Activated B cell treated with CpG ODN at 0.5 μM for 24 hours (primary cell): ENCODE results near the gene KCTD12. TPM values are rescaled to one million over a fixed set of nuclear protein-coding genes. Genes with fewer than 3 reads are reported as not detected.
"Not testable (repeated sequence)": the region's sequence is repeated elsewhere in the genome, so short reads cannot be mapped to it uniquely, and the experiment has no call there.

Experiments
- ATAC-seq: fragments of 200-7000 bp; cut with Tn5 transposase; one replicate; pipeline ENCODE4 v1.10.0; 2021; ENCODE audit warnings: low read depth, mild to moderate bottlenecking, moderate library complexity
- CTCF ChIA-PET: fragments of 350-600 bp; sonication (Branson Sonifier 250); formaldehyde crosslinking; loops from one replicate; lab custom pipeline; 2021; ENCODE audit warnings: antibody characterized with exemption; lab: Charles Lee
- POLR2A ChIA-PET: fragments of 350-600 bp; sonication (Branson Sonifier 250); formaldehyde crosslinking; loops from one replicate; lab custom pipeline; 2021; ENCODE audit warnings: antibody characterized with exemption; lab: Charles Lee
- DNase-seq: peaks from one replicate; pipeline ENCODE4 v3.0.0; 2022
- H3K27ac Mint-ChIP-seq: one replicate; pipeline ENCODE4 v1.8.0; 2020; ENCODE audit warnings: mixed read lengths
- H3K27me3 Mint-ChIP-seq: one replicate; pipeline ENCODE4 v1.8.0; 2021; ENCODE audit warnings: mixed read lengths
- H3K36me3 Mint-ChIP-seq: one replicate; pipeline ENCODE4 v1.8.0; 2021; ENCODE audit warnings: low read depth, mixed read lengths
- H3K4me1 Mint-ChIP-seq: one replicate; pipeline ENCODE4 v1.8.0; 2021; ENCODE audit warnings: mixed read lengths
- H3K4me3 Mint-ChIP-seq: one replicate; pipeline ENCODE4 v1.8.0; 2020; ENCODE audit warnings: mild to moderate bottlenecking, mixed read lengths
- H3K9me3 Mint-ChIP-seq: one replicate; pipeline ENCODE4 v1.8.0; 2020; ENCODE audit warnings: mixed read lengths
- CTCF ChIP-seq: fragments of 200-600 bp; IDR thresholded peaks from one replicate; pipeline ENCODE4 v1.8.0; 2022; ENCODE audit warnings: antibody characterized with exemption, mild to moderate bottlenecking
- intact Hi-C: fragments of 100-400 bp; cut with micrococcal nuclease; formaldehyde crosslinking; loops from one replicate; pipeline ENCODE4 v1.15.1; 2024
- total RNA-seq: library from RNA; stranded (reverse); gene quantifications from 2 replicates; pipeline ENCODE4 v1.2.3, GENCODE V29; 2022

Gene KCTD12
- total RNA-seq, 1 donor from 2014 or later = 5.5 TPM

GRCh38 chr13:76917095-76917494 is 30.9 kb upstream of the KCTD12 start:
- TF ChIP-seq CTCF = no peak
- Mint-ChIP-seq H3K4me3 (no peak overlapping the region), H3K27ac (no peak overlapping the region), H3K4me1 (no peaks in the 10 kb centered on the region), H3K27me3 (peaks cover 24% of the 10 kb centered on the region), H3K9me3 (peaks cover 6% of the 10 kb centered on the region), H3K36me3 (no peaks in the 10 kb centered on the region)
- CTCF ChIA-PET = no interaction called here
- DNase-seq (no peak), ATAC-seq (no peak)
- intact Hi-C loops = no loop called here
- POLR2A ChIA-PET = no interaction called here

GRCh38 chr13:76913898-76914297 is 27.7 kb upstream of the KCTD12 start:
- POLR2A ChIA-PET = no interaction called here
- CTCF ChIA-PET = no interaction called here
- Mint-ChIP-seq H3K36me3 (no peaks in the 10 kb centered on the region), H3K4me3 (no peak overlapping the region), H3K27ac (no peak overlapping the region), H3K9me3 (no peaks in the 10 kb centered on the region), H3K4me1 (no peaks in the 10 kb centered on the region), H3K27me3 (peaks cover 12% of the 10 kb centered on the region)
- no peak for TF ChIP-seq CTCF
- intact Hi-C loops = no loop called here
- DNase-seq = no peak
- no peak for ATAC-seq

GRCh38 chr13:76912476-76912875 is 26.3 kb upstream of the KCTD12 start:
- no peak for ATAC-seq
- CTCF ChIA-PET = no interaction called here
- H3K4me1 Mint-ChIP-seq = no peaks in the 10 kb centered on the region
- no peak overlapping the region for H3K27ac Mint-ChIP-seq
- no peak for DNase-seq
- intact Hi-C loops = no loop called here
- TF ChIP-seq CTCF = no peak
- H3K36me3 Mint-ChIP-seq = no peaks in the 10 kb centered on the region
- H3K9me3 Mint-ChIP-seq = no peaks in the 10 kb centered on the region
- H3K27me3 Mint-ChIP-seq = peaks cover 12% of the 10 kb centered on the region
- POLR2A ChIA-PET = no interaction called here
- no peak overlapping the region for H3K4me3 Mint-ChIP-seq

- H3K4me3 Mint-ChIP-seq = no peak overlapping the region
- ATAC-seq (no peak), DNase-seq (no peak)
- no peaks in the 10 kb centered on the region for H3K36me3 Mint-ChIP-seq
- POLR2A ChIA-PET = interaction anchor here (1.3 kb wide), 1 partner anchor 19 kb away, joined by 4 read pairs; no protein-coding TSS in a partner anchor
- intact Hi-C loops = no loop called here
- peaks cover 3% of the 10 kb centered on the region for H3K9me3 Mint-ChIP-seq
- no peaks in the 10 kb centered on the region for H3K4me1 Mint-ChIP-seq
- H3K27ac Mint-ChIP-seq = no peak overlapping the region
- CTCF ChIA-PET = interaction anchor here (0.7 to 4.7 kb wide), 11 partner anchors 10 to 1212 kb away, joined by 3 to 49 read pairs (median 6); partner anchors contain the start of gene KCTD12
- no peak for TF ChIP-seq CTCF
- peaks cover 15% of the 10 kb centered on the region for H3K27me3 Mint-ChIP-seq
These were observed 18.3 kb upstream of the KCTD12 start for GRCh38 chr13:76904507-76904906.

- ATAC-seq = peak; percentile 89
- ChIA-PET CTCF (interaction anchor here (0.7 to 4.7 kb wide), 15 partner anchors 9 to 1211 kb away, joined by 3 to 49 read pairs (median 6); partner anchors contain the start of gene KCTD12), POLR2A (interaction anchor here (0.5 to 1.3 kb wide), 2 partner anchors 18 to 1027 kb away, joined by 3 to 4 read pairs; no protein-coding TSS in a partner anchor)
- intact Hi-C loops = loop anchor here (1.0 kb wide), 6 partner anchors 81 to 1207 kb away; no protein-coding TSS in a partner anchor
- Mint-ChIP-seq H3K36me3 (peaks cover 2% of the 10 kb centered on the region), H3K9me3 (peaks cover 11% of the 10 kb centered on the region), H3K4me1 (no peaks in the 10 kb centered on the region), H3K27me3 (peaks cover 17% of the 10 kb centered on the region), H3K27ac (no peak overlapping the region), H3K4me3 (no peak overlapping the region)
- TF ChIP-seq CTCF = peak; percentile 83
- no peak for DNase-seq
These were observed 17.4 kb upstream of the KCTD12 start for GRCh38 chr13:76903544-76904162.

GRCh38 chr13:76899066-76899465 is 12.9 kb upstream of the KCTD12 start:
- intact Hi-C loops, POLR2A ChIA-PET, H3K4me3 Mint-ChIP-seq, H3K4me1 Mint-ChIP-seq, CTCF ChIA-PET, H3K27ac Mint-ChIP-seq, ATAC-seq, DNase-seq, H3K36me3 Mint-ChIP-seq: not testable (repeated sequence)
- Mint-ChIP-seq H3K27me3 (peaks cover 11% of the 10 kb centered on the region), H3K9me3 (peaks cover 11% of the 10 kb centered on the region)

- H3K4me1 Mint-ChIP-seq, H3K36me3 Mint-ChIP-seq, ATAC-seq, H3K27me3 Mint-ChIP-seq, intact Hi-C loops, H3K4me3 Mint-ChIP-seq, DNase-seq, H3K27ac Mint-ChIP-seq: not testable (repeated sequence)
- H3K9me3 Mint-ChIP-seq = peaks cover 11% of the 10 kb centered on the region
- ChIA-PET POLR2A (interaction anchor here (0.8 kb wide), 1 partner anchor 95 kb away, joined by 3 read pairs; the partner anchor contains the start of gene CLN5), CTCF (interaction anchor here (0.8 to 2.1 kb wide), 3 partner anchors 1021 to 1201 kb away, joined by 3 to 6 read pairs (median 4); no protein-coding TSS in a partner anchor)
These were observed 11.0 kb upstream of the KCTD12 start for GRCh38 chr13:76897171-76897570.
